Hindlimb muscle (tissue), 1 donor: Measurements from ENCODE around the gene DIMT1. TPM values are rescaled to one million over a fixed set of nuclear protein-coding genes. Genes with fewer than 3 reads are reported as not detected.
A peak's percentile ranks its signal among the peaks of the same experiment; 100 is the strongest.

ENCODE experiments used
- DNase-seq: peaks from one replicate; pipeline ENCODE4 v3.0.0-alpha.2; 2013
- polyA plus RNA-seq: library from polyadenylated mRNA; unstranded; fragments of 120-200 nt; gene quantifications from one replicate; pipeline ENCODE4 v1.2.1, GENCODE V29; 2013; ENCODE audit not compliant: insufficient read length

Gene DIMT1
- polyA plus RNA-seq, 1 donor = 21.0 TPM

- DNase-seq = no peak
These were observed 34.7 kb downstream of the DIMT1 start for GRCh38 chr5:62369039-62369438.

GRCh38 chr5:62362701-62363100 lies 41.0 kb downstream of the DIMT1 start:
- DNase-seq = no peak

GRCh38 chr5:62354028-62354874 lies 49.5 kb downstream of the DIMT1 start:
- peak; percentile 29 for DNase-seq

GRCh38 chr5:62348723-62349481 lies 54.8 kb downstream of the DIMT1 start:
- DNase-seq = no peak

GRCh38 chr5:62347928-62348327 lies 55.8 kb downstream of the DIMT1 start:
- DNase-seq = no peak

GRCh38 chr5:62346748-62347147 lies 57.0 kb downstream of the DIMT1 start:
- no peak for DNase-seq

- no peak for DNase-seq
These were observed 60.3 kb downstream of the DIMT1 start for GRCh38 chr5:62343428-62343827.

GRCh38 chr5:62342476-62342837 lies 61.2 kb downstream of the DIMT1 start:
- no peak for DNase-seq

- DNase-seq = no peak
These were observed 61.8 kb downstream of the DIMT1 start for GRCh38 chr5:62341783-62342475.

- no peak for DNase-seq
These were observed 62.7 kb downstream of the DIMT1 start for GRCh38 chr5:62340979-62341378.

GRCh38 chr5:62340392-62340791 lies 63.3 kb downstream of the DIMT1 start:
- no peak for DNase-seq

Other genes starting within 250 kb of the DIMT1 start
- gene KIF2A, start 97.7 kb downstream of the DIMT1 start, polyA plus RNA-seq = 31.2 TPM
- gene IPO11, start 8.9 kb upstream of the DIMT1 start, polyA plus RNA-seq = 22.2 TPM
- gene LRRC70, start 174.9 kb upstream of the DIMT1 start, polyA plus RNA-seq = 3.1 TPM